HepG2 (cell line): ENCODE data around the gene KCNH6. TPM values are rescaled to one million over a fixed set of nuclear protein-coding genes. Genes with fewer than 3 reads are reported as not detected.

Source experiments
- ATAD3A ChIP-seq: sonication (generic); formaldehyde crosslinking; IDR thresholded peaks from 2 replicates; pipeline ENCODE4 v1.4.0; 2020; ENCODE audit warnings: missing genetic modification reagents
- CBX2 ChIP-seq, 2 experiments: fragments of 200-600 bp in 1 of 2; sonication (generic); formaldehyde crosslinking in 1 of 2; IDR thresholded peaks; 2 replicates each; pipeline versions ENCODE4 v1.7.0 to v1.8.1; 2018 to 2022; ENCODE audit warnings: low read depth in 2 of 2, low read length in 1 of 2, mild to moderate bottlenecking in 1 of 2, missing genetic modification reagents in 1 of 2
- DR1 ChIP-seq: sonication (generic); formaldehyde crosslinking; IDR thresholded peaks from 2 replicates; pipeline ENCODE4 v1.8.0; 2021; ENCODE audit warnings: mild to moderate bottlenecking, missing genetic modification reagents, inconsistent platforms
- FOXK1 ChIP-seq: sonication (generic); formaldehyde crosslinking; IDR thresholded peaks from 2 replicates; pipeline ENCODE4 v1.4.0; 2020; ENCODE audit warnings: low read depth, missing genetic modification reagents, borderline replicate concordance
- FOXO1 ChIP-seq: sonication (generic); formaldehyde crosslinking; IDR thresholded peaks from 2 replicates; pipeline ENCODE4 v1.4.0; 2020; ENCODE audit warnings: missing genetic modification reagents
- GATAD2A ChIP-seq: IDR thresholded peaks from 2 replicates; pipeline ENCODE4 v1.6.1; 2016
- NFATC3 ChIP-seq: sonication (generic); formaldehyde crosslinking; IDR thresholded peaks from 2 replicates; pipeline ENCODE4 v1.5.1; 2020; ENCODE audit warnings: mild to moderate bottlenecking, missing genetic modification reagents
- NR1H2 ChIP-seq: sonication (generic); formaldehyde crosslinking; IDR thresholded peaks from 2 replicates; pipeline ENCODE4 v1.8.1; 2022; ENCODE audit warnings: low read depth, missing genetic modification reagents, borderline replicate concordance
- RFXANK ChIP-seq: IDR thresholded peaks from 2 replicates; pipeline ENCODE4 v1.6.1; 2016
- SIN3B ChIP-seq: fragments of 150-350 bp; IDR thresholded peaks from 2 replicates; pipeline ENCODE4 v1.6.1; 2014; ENCODE audit warnings: low read length
- SMC3 ChIP-seq: IDR thresholded peaks from 2 replicates; pipeline ENCODE4 v1.6.1; 2011; ENCODE audit warnings: low read length, improper control_type of control experiment
- SRSF1 ChIP-seq: fragments of 200-400 bp; formaldehyde crosslinking; optimal IDR thresholded peaks from 2 replicates; pipeline ENCODE3; 2017; ENCODE audit warnings: mild to moderate bottlenecking, low read depth, low read length, moderate library complexity
- ZNF251 ChIP-seq: sonication (generic); formaldehyde crosslinking; IDR thresholded peaks from 2 replicates; pipeline ENCODE4 v1.9.0; 2021; ENCODE audit warnings: mild to moderate bottlenecking, missing genetic modification reagents
- ZNF343 ChIP-seq: sonication (generic); formaldehyde crosslinking; IDR thresholded peaks from 2 replicates; pipeline ENCODE4 v1.4.0; 2020; ENCODE audit warnings: mild to moderate bottlenecking, missing genetic modification reagents
- ZNF383 ChIP-seq: sonication (generic); formaldehyde crosslinking; IDR thresholded peaks from 2 replicates; pipeline ENCODE4 v1.4.0; 2020; ENCODE audit warnings: missing genetic modification reagents, mild to moderate bottlenecking, borderline replicate concordance
- ZNF670 ChIP-seq: sonication (generic); formaldehyde crosslinking; IDR thresholded peaks from 2 replicates; pipeline ENCODE4 v1.8.0; 2022; ENCODE audit warnings: mild to moderate bottlenecking, missing genetic modification reagents, borderline replicate concordance
- ZNF672 ChIP-seq: sonication (generic); formaldehyde crosslinking; IDR thresholded peaks from 2 replicates; pipeline ENCODE4 v1.8.1; 2022; ENCODE audit warnings: missing genetic modification reagents
- ZNF737 ChIP-seq: sonication (generic); formaldehyde crosslinking; IDR thresholded peaks from 2 replicates; pipeline ENCODE4 v1.5.0; 2020; ENCODE audit warnings: missing genetic modification reagents, mild to moderate bottlenecking, borderline replicate concordance
- ZNF768 ChIP-seq: sonication (generic); formaldehyde crosslinking; IDR thresholded peaks from 2 replicates; pipeline ENCODE4 v1.4.0; 2020; ENCODE audit warnings: missing genetic modification reagents
- ZNF792 ChIP-seq: IDR thresholded peaks from 2 replicates; pipeline ENCODE4 v1.6.1; 2016
- ZNF841 ChIP-seq: sonication (generic); formaldehyde crosslinking; IDR thresholded peaks from 2 replicates; pipeline ENCODE4 v1.8.1; 2023; ENCODE audit warnings: missing genetic modification reagents, borderline replicate concordance
- polyA plus RNA-seq, 8 experiments: library from polyadenylated mRNA; depleted of rRNA in 3 of 8; stranded (reverse) in 7 of 8; unstranded in 1 of 8; fragments of >200 nt; fragmentation: Illumina TruSeq in 4 of 8; extraction: Trizol in 4 of 8; gene quantifications; 2 replicates each; pipeline versions ENCODE4 v1.2.1 to v1.2.3, GENCODE V29; 2011 to 2016; ENCODE audit warnings: low read depth in 4 of 8, missing spikeins in 1 of 8, mixed read lengths in 1 of 8; ENCODE audit not compliant: insufficient read depth in 1 of 8
- total RNA-seq, 5 experiments: library from RNA; depleted of rRNA; stranded (reverse); fragments of >200 nt; fragmentation: Illumina TruSeq; extraction: Trizol; gene quantifications; 2 replicates each; pipeline ENCODE4 v1.2.3, GENCODE V29; 2016; ENCODE audit warnings: low read depth in 1 of 5
- TF ChIP-seq, protein P1 (sequence below): sonication (generic); formaldehyde crosslinking; IDR thresholded peaks from 2 replicates; pipeline ENCODE4 v1.4.0; 2020; ENCODE audit warnings: missing genetic modification reagents
- TF ChIP-seq, protein P2 (sequence below): sonication (generic); formaldehyde crosslinking; IDR thresholded peaks from 2 replicates; pipeline ENCODE4 v1.8.1; 2023; ENCODE audit warnings: mild to moderate bottlenecking, missing genetic modification reagents, borderline replicate concordance
- TF ChIP-seq, protein P3 (sequence below): sonication (generic); formaldehyde crosslinking; IDR thresholded peaks from 2 replicates; pipeline ENCODE4 v1.4.0; 2020; ENCODE audit warnings: mild to moderate bottlenecking, missing genetic modification reagents

The KCNH6 gene
- total and polyA plus RNA-seq, 2 of the 13 experiments (the other 11 are each of a cell fraction or from before 2014, with no cell fraction given): 0.05 to 0.18 TPM

DNA sequence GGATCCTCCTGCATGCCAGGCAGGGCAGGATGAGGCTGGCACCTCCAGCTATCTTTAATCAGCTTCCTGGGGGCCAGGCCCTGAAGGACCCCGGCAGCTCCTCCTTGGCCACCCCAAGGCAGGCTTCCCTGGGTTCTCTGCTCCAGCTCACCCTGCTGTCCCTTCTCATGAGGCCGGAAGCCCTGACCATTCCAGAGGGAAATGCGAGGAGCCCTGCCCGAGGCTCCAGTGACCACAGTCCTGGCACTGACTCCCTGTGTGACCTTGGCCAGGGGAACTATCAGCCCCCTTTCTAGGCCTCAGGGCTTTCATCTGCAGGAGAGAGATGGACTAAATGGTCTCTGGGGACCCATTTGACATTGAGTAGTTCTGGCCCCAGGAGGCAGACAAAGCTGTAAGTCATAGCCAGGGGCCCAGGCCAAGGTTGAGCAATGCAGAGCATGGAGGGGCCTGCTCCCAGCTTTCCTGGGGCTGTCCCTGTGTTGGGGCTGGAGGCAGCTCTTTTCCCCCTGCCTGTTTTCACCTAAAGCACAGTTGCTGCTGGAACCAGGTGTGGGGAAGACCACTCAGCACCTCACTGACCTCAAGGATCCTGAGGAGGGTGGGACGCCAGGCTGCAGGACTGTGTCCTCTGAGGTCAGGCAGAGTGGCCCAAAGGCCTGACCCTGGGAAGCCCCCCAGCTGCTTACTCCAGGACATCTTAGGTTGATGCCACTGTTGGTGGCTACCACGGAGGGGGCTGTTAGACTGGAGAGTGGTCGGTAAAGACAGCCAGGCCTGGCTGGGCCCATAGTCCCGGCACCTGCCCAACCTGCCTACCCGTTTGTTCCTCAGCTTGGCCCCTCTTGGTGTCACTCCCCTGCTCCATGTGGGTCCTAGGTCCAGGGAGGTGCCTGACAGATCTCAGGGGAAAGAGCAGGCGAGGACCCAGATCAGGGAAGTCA lies 8.1 kb downstream of the KCNH6 start (continued):
- peak; percentile 51 for TF ChIP-seq SMC3
- no peak for TF ChIP-seq SIN3B
- TF ChIP-seq ZNF841 (CRISPR knock-in tag): no peak
- TF ChIP-seq NFATC3 (CRISPR knock-in tag): no peak
- no peak for TF ChIP-seq SRSF1
- no peak for TF ChIP-seq ZNF768 (CRISPR knock-in tag)
- TF ChIP-seq, protein P1, sequence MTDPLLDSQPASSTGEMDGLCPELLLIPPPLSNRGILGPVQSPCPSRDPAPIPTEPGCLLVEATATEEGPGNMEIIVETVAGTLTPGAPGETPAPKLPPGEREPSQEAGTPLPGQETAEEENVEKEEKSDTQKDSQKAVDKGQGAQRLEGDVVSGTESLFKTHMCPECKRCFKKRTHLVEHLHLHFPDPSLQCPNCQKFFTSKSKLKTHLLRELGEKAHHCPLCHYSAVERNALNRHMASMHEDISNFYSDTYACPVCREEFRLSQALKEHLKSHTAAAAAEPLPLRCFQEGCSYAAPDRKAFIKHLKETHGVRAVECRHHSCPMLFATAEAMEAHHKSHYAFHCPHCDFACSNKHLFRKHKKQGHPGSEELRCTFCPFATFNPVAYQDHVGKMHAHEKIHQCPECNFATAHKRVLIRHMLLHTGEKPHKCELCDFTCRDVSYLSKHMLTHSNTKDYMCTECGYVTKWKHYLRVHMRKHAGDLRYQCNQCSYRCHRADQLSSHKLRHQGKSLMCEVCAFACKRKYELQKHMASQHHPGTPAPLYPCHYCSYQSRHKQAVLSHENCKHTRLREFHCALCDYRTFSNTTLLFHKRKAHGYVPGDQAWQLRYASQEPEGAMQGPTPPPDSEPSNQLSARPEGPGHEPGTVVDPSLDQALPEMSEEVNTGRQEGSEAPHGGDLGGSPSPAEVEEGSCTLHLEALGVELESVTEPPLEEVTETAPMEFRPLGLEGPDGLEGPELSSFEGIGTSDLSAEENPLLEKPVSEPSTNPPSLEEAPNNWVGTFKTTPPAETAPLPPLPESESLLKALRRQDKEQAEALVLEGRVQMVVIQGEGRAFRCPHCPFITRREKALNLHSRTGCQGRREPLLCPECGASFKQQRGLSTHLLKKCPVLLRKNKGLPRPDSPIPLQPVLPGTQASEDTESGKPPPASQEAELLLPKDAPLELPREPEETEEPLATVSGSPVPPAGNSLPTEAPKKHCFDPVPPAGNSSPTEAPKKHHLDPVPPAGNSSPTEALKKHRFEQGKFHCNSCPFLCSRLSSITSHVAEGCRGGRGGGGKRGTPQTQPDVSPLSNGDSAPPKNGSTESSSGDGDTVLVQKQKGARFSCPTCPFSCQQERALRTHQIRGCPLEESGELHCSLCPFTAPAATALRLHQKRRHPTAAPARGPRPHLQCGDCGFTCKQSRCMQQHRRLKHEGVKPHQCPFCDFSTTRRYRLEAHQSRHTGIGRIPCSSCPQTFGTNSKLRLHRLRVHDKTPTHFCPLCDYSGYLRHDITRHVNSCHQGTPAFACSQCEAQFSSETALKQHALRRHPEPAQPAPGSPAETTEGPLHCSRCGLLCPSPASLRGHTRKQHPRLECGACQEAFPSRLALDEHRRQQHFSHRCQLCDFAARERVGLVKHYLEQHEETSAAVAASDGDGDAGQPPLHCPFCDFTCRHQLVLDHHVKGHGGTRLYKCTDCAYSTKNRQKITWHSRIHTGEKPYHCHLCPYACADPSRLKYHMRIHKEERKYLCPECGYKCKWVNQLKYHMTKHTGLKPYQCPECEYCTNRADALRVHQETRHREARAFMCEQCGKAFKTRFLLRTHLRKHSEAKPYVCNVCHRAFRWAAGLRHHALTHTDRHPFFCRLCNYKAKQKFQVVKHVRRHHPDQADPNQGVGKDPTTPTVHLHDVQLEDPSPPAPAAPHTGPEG: 0 out of 2 replicates have a peak, but pooled peaks have one; percentile 51
- TF ChIP-seq ZNF672 (CRISPR knock-in tag): no peak
- TF ChIP-seq CBX2 (IDR thresholded peaks at IDR 0.05; ENCODE audit: low read depth, low read length): no peak
- TF ChIP-seq CBX2 (CRISPR knock-in tag; IDR thresholded peaks at IDR 0.05; ENCODE audit: low read depth): peak; percentile 79; the same call in 1 of the 2 replicates
- no peak for TF ChIP-seq NR1H2 (CRISPR knock-in tag)
- peak; percentile 15; the same call in 1 of the 2 replicates for TF ChIP-seq FOXO1 (CRISPR knock-in tag)
- peak; percentile 91; the same call in 1 of the 2 replicates for TF ChIP-seq ZNF670
- no peak; the same call in 1 of the 2 replicates for TF ChIP-seq DR1 (CRISPR knock-in tag)
- TF ChIP-seq RFXANK (CRISPR knock-in tag): no peak
- no peak for TF ChIP-seq ZNF343 (CRISPR knock-in tag)
- 0 out of 2 replicates have a peak, but pooled peaks have one; percentile 46 for TF ChIP-seq ZNF737
- peak; percentile 60; the same call in 1 of the 2 replicates for TF ChIP-seq FOXK1 (CRISPR knock-in tag)
- TF ChIP-seq, protein P2, sequence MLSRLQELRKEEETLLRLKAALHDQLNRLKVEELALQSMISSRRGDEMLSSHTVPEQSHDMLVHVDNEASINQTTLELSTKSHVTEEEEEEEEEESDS (CRISPR knock-in tag): no peak
- peak; percentile 78; the same call in 1 of the 2 replicates for TF ChIP-seq ZNF792 (CRISPR knock-in tag)
- TF ChIP-seq ZNF383 (CRISPR knock-in tag): peak; percentile 52; the same call in 1 of the 2 replicates
- TF ChIP-seq GATAD2A (CRISPR knock-in tag): peak; percentile 97
- no peak for TF ChIP-seq ATAD3A (CRISPR knock-in tag)
- TF ChIP-seq, protein P3, sequence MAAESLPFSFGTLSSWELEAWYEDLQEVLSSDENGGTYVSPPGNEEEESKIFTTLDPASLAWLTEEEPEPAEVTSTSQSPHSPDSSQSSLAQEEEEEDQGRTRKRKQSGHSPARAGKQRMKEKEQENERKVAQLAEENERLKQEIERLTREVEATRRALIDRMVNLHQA: 0 out of 2 replicates have a peak, but pooled peaks have one; percentile 26
- no peak for TF ChIP-seq ZNF251 (CRISPR knock-in tag)
